Measurements from ENCODE around the gene HDAC1.

The HDAC1 gene

DNA sequence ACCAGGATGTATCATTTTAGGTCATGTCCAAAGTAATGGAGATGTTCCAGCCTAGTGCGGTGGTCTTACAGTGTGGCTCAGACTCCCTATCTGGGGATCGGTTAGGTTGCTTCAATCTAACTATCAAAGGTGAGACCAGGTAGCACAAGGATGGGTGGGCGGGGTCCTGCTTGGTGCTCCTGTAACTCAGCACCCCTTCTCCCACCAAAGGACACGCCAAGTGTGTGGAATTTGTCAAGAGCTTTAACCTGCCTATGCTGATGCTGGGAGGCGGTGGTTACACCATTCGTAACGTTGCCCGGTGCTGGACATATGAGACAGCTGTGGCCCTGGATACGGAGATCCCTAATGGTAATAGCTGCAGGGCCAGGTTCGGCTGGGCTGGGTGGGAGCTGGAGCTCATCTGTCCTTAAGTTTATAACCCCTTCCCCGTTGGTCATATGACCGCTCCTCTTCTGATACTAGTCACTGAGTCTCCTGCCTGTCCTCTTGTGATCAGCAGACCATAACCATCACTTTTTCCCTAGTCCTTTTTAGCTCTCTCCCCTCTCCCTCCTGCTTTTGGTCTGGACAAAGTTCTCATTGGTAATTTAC is 38.8 kb downstream of the HDAC1 start:
- no peak for DNase-seq

DNA sequence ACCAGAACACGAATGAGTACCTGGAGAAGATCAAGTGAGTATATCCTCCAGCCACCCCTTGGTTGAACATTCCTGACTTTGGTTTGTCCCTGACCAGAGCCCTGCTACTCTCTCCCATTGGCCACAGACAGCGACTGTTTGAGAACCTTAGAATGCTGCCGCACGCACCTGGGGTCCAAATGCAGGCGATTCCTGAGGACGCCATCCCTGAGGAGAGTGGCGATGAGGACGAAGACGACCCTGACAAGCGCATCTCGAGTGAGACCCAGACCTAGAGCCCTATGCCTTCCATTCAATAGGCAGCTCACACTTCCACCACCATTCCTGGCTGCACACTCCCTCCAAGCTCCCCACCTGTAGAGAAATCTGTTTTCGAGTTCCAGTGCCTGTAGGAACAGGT is 39.7 kb downstream of the HDAC1 start:
- DNase-seq = no peak

DNA sequence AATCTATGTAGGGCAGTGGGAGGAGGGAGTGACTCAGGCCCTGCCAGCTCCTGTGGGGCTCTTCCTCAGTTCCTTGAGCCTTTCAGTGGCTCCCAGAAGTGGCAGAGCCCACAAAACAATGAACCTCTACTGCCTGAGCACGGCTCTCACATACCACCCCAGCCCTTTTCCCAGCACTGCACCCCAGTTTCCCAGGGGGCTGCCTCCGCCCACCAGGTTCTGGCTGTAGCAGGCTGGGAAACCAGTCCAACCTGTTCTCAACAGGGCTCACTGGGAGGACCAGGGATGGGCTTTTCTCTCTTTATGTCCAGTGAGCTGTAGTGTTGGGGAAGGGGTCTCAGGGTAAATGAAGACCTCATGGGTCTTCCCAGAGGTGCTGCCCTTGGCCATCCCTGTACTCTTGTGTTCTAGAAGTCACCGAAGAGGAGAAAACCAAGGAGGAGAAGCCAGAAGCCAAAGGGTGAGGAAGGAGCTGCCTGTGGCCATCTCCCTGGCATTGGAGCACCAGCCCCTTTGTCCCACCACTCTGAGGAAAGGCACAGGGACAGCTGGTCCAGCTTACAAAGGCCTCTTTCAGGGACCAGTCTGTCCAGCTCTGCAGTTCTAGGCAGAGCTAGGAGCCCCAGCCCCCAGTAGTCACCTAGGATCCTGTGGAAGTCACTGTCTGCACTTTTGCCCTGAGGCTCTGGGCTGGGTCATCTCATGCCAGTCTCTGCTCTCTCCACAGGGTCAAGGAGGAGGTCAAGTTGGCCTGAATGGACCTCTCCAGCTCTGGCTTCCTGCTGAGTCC is 40.6 kb downstream of the HDAC1 start:
- no peak for DNase-seq

DNA sequence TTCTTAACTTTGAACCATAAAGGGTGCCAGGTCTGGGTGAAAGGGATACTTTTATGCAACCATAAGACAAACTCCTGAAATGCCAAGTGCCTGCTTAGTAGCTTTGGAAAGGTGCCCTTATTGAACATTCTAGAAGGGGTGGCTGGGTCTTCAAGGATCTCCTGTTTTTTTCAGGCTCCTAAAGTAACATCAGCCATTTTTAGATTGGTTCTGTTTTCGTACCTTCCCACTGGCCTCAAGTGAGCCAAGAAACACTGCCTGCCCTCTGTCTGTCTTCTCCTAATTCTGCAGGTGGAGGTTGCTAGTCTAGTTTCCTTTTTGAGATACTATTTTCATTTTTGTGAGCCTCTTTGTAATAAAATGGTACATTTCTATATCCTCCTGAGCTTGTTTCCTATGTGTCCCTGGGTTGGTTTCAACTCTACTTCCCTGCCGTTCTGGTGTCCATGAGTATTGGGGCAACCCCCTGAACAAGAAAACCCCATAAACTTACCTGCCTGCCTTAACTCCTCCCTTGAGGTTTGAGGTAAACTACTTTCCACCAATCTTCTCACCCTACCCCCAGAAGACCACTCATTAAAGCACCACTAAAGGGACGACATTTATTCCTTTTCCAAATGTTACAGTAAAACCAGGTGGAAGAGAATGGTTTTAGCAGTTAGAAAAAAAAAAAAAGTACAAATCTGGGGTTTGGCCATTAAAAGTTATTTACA is 41.5 kb downstream of the HDAC1 start:
- DNase-seq = no peak

DNA sequence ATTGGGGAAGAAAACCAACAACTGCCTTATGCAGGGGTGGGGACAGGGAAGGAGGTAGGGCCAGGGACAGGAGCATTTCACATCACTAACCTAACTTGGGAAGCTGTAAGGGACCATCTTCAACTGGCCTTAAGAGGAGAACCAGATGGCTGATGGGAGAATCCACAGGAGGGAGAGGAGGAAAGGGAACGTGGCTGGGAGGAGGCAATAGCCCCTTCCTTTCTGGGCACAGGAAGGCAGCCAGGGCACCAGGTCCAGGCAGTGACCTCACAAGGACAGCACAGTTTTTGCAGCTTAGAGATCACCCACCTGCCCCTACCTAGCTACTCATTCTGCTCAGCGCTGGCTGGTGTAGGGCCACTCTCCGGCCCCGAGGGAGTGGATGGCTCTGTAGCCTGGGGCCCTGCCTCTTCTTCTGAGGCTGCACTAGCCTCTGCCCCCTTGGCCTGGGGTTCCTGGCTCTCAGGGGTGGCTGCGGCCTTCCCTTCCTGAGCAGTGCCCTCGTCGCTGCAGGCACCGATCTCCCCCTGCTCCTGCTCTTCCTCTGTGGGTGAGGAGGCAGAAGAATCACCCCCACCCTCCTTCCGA is 42.5 kb downstream of the HDAC1 start:
- DNase-seq = no peak

DNA sequence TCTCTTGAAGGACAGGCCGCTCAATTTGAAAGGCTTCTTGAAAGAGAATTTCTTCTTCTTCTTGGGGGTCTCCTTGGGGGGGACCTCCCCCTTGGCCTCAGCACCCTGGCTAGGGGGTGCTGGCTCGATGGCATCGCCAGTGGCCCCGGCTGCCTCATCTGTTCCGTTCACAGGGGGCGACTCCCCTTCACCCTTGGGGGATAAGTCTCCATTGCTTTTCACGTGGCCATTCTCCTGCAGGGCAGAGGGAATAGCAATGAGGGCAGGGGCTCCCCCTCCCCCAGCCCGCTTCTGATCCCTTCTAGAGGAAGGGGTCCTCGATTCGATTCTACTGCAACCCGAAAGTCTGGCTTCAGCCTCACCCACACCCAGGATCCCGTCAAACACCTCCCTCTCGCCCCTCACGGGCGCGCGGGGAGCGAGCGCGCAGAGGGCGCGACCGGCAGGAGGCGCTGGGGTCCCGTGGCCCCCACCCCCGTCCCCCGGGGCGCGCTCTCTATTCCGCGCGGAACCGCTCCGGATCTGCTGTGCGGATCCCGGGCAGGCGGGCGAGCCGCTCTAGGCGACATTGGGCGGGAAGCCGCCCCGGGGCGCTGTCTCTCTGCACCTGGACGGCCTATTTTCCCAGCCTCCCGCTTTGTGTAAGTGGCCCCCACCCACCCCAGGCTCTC is 43.1 kb downstream of the HDAC1 start:
- no peak for DNase-seq

DNA sequence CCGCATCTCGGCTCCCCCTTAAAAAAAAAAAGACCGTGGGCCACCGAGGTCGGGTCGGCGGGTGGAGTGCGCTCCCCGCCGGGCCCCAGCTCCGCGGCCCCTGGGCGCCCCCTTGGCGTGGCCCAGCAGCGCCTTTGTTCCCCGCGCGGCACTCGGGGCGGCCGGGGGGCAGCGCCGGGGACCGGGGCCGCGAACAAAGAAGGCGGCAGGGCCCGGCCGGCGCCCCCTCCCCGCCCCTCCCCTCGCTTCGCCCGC is 43.6 kb downstream of the HDAC1 start:
- DNase-seq = no peak

DNA sequence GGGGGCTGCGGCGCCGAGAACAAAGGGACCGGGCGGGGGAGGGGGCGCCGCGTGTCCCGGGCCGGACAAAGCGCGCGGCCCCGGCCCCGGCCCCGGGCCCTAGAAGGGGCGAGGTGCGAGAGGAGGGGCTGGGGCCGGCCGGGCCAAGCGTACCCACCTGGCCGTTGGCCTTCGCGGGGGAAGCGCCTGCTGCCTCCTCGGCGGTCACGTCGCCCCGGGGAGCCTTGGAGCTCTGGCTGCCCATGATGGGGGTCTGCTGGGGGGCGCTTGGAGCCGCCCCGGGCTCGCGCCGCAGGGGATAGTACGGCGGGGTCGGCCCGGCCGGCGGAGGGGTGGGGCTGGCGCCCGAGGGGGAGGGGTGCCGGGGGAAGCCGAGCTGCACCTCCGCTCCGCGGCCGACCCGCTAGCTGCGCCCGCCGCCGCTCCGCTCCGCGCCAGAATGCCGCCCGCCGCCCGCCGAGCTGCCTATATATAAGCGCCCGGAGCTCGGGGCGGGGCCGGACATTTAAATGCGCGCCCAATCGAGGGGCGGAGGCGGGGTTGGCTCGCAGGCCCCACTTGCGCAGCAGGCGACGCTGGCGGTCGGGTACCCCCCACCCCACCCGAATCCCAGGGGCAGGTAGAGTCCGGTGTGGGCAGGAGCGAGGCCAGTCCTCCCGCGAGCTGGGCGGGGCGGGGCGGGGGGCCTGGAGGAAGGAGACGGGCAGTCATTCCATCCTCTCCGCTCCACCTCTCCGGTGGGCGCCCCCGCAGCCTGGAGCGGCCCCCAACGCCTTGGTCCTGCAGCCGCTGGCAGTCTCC is 44.1 kb downstream of the HDAC1 start, which contains the start of gene MARCKSL1:
Gene MARCKSL1, minus strand, starts transcription at position 444 of the 801 bp plus-strand sequence. Its CDS starts 200 bp downstream, at position 244.
- DNase-seq = no peak

DNA sequence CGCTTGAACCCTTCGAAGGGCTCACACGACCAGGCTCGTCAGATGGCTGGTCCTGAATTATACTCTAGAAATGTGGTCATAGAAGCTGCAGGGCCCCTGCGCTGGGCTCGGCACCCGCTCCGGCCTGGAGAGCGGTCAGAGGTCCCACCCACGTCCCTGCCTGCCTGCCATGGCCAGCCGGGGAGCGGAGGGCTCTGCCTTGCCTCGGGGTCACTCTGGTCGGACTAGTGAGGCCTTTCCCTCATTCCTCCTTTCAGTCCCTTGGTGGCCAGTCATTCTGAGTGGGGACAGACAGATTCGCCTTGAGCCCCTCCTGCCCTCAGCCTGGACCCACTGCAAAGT is 44.7 kb downstream of the HDAC1 start:
- no peak for DNase-seq

DNA sequence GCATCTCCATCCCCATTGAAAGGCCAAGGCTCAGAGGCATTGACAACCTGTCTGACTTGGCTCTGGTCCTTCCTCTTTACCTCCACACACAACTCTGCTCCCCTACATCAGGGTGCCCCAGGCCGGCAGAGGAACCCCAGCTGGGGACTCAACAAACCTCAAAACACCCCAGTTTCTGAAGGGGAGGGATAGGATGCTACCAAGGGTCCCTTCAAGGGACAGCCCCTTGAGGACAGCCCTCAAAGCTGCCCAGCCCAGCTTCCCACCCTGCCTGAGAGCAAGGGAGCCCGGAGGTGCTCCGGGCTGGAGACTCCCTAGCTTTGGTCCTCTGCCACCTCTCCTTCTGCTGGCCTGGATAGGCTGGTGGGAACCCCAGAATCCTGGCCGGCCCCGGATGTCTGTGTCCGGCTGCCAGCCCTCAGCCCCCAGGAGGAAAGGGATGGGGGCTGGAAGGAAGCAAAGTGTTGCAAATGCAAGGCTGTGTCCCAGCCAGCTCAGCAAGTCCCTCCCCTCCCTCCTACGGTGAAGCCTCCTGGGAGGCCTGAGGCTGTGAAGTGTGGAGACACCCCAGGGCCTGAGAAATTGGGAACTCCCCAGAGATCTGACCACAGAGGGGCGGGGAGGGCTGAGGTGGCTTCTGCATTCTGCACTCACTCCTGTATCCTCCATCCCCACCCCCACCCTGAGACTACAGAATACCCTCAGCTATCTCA is 45.2 kb downstream of the HDAC1 start:
- DNase-seq = no peak

DNA sequence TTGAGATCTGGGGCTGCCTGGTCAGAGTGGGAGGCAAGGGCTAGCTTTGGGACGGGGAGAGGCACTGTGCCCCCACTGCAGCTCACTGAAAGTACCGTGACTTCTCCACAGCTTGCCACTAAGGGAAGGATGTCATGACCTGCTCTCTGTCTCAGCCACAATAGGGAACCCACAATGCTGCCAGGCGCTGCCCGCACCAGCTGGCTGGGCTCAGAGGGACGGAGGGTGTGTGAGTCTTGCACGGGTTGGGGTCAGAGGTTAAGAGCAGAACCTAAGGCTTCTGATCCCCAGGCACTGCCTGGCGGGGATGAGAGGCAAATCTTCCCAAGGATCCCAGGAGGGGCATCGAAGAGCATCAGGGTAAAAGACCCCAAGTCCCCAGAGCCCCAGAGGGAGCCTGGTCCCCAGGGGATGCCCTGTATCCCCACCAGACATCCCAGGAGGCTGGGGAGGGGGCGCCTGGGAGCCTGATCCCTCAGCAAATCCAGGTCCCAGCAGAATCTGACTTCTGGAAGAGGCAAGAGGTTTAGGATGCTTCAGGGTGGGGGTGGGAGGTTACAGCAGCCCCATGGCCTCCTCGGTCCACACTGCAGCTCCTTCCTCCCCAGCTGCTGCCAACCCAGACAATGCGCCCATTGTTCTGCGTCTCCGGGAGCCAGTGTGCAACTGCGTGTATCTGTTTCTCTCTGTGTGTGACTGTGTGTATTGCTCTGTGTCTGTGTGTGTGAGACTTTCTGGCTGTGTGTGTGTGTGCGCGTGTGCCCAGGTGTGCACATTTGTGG is 46.2 kb downstream of the HDAC1 start:
- DNase-seq = no peak

DNA sequence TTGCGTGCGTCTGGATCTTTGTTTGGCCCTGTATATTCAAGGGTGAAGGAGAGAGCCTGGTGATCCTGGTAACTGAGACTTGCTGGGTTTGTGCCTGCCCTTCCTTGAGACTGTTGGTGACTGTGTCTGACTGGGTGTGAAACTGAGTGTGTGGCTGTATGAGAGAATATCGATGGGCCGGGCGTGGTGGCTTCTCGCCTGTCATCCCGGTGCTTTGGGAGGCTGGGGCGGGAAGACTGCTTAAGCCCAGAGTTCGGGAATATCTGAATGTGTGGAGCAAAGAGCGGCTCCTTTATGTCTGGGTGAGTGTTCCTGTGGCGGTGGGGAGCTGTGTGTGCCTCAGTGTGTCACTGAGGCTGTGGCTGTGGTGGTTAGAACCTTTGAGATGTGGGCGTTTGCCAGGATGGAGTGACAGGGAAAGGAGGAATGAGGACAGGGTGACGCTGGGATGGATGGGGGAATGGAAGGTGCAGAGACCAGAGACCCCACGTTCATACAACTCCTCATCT is 46.8 kb downstream of the HDAC1 start:
- DNase-seq = no peak

DNA sequence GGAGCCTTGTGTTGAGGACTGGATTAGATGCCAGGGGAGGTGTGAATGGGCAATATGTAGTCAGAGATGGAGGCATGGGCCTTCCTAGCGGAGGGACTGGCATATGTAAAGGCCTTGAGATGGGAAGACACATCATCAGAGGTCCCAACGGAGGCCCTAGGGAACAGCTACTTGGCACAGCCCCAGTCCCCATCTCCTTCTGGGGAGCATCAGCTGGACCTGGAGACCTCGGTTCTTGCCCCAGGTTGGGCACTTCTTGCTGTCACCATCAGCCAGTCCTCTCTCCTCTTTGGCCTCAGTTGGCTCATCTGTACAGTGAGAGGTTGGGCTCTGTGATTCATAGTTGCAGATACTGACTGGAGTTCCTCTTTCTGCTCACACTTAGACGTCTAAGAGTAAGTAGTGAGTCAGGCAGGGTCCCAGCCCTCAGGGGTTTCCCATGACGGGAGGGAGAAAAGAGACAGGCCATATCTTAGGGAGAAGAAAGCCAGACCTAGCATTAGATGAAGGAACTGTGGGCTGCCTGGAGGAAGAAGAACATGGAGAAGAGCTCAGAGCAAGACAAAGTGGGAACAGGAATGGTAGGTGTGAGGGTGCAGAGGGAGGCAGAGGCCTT is 47.6 kb downstream of the HDAC1 start:
- DNase-seq = no peak

DNA sequence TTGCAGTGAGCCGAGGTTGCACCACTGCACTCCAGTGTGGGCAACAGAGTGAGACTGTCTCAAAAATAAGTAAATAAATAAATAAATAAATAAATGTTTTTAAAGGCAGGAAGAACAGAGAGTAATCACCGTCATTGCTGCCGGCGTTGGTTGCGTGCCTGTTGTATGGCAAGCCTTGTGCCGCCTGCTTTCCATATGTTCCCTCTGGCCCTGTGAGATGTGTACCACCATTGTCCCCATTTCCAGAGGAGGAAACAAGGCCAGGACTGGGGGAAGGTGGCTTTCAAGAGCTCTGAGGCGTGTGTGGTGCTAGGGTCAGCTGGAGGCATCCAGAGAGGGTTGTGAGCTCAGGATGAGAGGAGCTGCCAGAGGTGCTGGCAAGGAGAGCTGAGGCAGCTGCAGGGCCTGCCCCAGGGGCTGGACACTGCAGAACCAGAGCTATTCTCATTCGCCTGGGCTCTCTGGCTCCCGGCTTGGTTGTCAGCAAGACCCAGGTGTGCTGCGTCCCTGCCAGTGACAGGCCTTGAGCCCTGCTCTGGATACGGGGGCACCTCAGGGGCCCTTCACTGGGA is 49.4 kb downstream of the HDAC1 start:
- DNase-seq = no peak

DNA sequence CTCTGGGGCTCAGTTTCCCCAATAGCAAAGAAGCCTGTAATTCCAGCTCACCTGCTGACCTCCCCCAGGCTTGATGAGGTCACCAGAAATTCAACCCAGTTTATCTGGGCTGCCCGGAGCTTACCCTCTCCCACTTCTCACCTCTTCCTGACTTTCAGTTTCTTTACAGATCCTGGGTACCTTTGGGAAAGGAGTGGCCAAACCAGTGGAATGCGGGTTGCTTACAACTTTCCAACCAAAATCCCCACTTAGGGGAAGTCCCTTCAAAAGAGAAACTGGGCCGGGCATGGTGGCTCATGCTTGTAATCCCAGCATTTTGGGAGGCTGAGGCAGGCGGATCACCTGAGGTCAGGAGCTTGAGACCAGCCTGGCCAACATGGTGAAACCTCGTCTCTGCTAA is 50.1 kb downstream of the HDAC1 start:
- no peak for DNase-seq

DNA sequence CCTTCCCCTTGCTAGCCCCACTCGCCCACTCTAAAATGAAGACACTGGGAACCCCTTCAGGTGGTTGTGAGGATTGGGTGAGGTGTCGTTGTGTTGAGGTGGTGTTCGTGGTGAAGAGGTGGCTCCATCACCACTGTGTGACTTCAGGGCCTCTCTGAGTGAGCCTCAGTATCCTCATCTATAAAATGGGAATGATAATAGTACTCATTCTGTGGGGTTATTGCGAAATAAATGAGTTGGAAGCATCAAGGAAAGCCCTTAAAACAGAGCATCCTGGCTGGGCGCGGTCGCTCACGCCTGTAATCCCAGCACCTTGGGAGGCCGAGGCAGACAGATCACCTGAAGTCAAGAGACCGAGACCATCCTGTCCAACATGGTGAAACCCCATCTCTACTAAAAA is 50.8 kb downstream of the HDAC1 start:
- no peak for DNase-seq

DNA sequence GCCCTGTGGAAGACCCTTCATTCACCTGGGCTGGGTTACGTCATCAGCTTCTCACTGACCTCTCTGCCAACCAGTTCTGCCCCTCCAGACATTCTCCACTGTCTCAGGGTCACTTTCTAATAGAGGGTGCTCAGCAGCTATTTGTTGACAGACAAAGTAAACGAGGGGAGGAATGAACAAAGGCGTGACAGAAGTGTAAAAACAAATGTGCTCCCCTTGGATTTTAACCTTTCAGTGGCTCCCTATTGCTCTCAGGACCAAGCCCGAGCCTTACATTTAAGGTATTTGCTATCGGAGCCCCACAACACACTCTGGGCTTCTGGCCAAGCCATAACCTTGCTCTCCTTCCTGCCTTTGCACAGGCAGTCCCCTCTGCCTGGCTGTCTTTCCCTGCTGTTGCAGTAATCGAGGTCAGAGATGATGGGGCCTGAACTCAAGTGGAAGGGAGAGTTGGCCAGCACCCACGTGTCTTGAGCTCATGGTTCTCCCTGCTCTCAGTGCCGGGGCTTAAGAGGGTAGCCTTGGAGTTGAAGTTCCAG is 53.5 kb downstream of the HDAC1 start:
- no peak for DNase-seq

DNA sequence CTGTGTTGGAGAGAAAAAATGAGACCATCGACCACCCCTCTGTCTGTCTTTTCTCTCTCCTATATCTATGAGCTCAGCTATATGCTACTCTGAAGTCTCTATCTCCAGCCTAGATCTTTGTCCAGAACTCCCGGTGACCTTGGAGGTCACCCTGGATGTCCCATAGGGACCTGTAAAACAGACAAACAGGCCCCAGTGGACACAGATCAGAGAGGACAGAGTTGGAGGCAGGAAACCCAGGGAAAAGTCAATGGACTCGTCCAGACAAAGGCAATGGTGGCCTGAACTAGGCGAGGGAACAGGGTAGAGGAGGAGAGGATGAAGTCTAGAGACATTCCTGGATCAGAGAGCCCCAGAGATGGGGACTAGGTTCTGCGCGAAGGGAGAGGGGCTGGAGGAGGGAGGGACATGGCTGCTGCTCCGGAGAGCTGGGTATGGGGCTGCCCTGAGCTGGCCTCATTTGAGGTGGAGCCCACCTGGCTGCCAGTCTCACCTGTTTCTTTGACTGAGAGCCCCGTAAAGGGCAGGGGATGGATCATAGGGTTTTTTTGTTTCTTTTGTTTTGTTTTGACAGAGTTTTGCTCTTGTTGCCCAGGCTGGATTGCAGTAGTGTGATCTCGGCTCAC is 54.8 kb downstream of the HDAC1 start:
- DNase-seq = no peak

DNA sequence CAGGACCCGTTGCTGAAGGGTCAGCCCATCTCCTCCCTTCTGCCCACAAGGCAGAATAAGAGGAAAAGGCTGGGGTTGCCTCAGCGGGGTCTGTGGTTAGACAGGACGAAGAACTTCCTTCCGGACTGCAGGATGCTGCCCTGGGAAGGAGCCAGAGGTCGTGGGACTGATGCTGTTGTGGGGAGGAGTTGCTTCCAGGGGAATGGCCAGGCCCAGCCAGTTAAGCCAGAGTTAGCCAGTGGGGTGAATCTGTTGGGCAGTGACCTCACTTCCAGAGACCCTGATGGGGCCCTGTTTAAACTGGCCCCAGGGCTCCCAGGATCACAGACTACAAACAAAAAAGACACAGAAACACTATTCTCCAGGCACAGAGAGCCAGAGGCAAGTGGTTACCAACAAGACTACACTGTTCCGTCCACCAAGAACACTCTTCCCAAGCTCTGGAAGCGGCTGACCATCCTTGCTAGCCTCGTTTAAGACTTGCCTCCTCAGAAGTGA is 57.4 kb downstream of the HDAC1 start:
- no peak for DNase-seq

Measured in cortex of kidney (tissue), 1 donor.